ENCODE results near the gene PDCL3. TPM values are rescaled to one million over a fixed set of nuclear protein-coding genes. Genes with fewer than 3 reads are reported as not detected.

The PDCL3 gene
- total and polyA plus RNA-seq, 2 donors (not counting 1 experiment from before 2014, with no cell fraction given), result 5.6 to 24.1 TPM

- POLR2A ChIA-PET, result no interaction called here
Observed at GRCh38 chr2:100625717-100626116, 62.9 kb downstream of the PDCL3 start.

More at GRCh38 chr2:100625717-100626116, 62.9 kb downstream of the PDCL3 start:
- no peak overlapping the region for H3K27ac Mint-ChIP-seq
- intact Hi-C loops (cut with micrococcal nuclease), result no loop called here
- Histone ChIP-seq H3K4me2 (replicated peaks; ENCODE audit: low read depth, low read length, poor library complexity, severe bottlenecking) (no peak overlapping the region), H3K27ac (ENCODE audit: low read length in 2 of 2) (no peak overlapping the region), H4K20me1 (ENCODE audit: control insufficient read depth, insufficient read depth, low read length, poor library complexity, severe bottlenecking) (no peaks in the 10 kb centered on the region), H3K9ac (ENCODE audit: low read length) (no peak overlapping the region), H3K4me3 (ENCODE audit: control extremely low read depth in 1 of 5, extremely low read depth in 1 of 5, insufficient read depth in 1 of 5, low read depth in 2 of 5, low read length in 4 of 5) (no peak overlapping the region), H3K79me2 (ENCODE audit: control insufficient read depth, insufficient read depth, low read length) (no peaks in the 10 kb centered on the region), H3K27me3 (replicated peaks in 1 of 4; ENCODE audit: control extremely low read depth in 1 of 4, control insufficient read depth in 3 of 4, insufficient read depth in 4 of 4, low read length in 3 of 4) (peaks cover 0 to 4% (median under 1%) of the 10 kb centered on the region in 4 experiments), H3K4me1 (ENCODE audit: control insufficient read depth in 2 of 2, insufficient read depth in 2 of 2, low read length in 2 of 2) (no peaks in the 10 kb centered on the region), H2AFZ (ENCODE audit: insufficient read depth, low read depth, low read length, poor library complexity, severe bottlenecking) (no peak overlapping the region), H3K9me3 (ENCODE audit: control extremely low read depth in 1 of 3, control insufficient read depth in 2 of 3, insufficient read depth in 1 of 3, low read length in 2 of 3) (peaks cover 0 to 9% (median 0%) of the 10 kb centered on the region in 3 donors), H3K36me3 (replicated peaks in 1 of 2; ENCODE audit: control extremely low read depth in 1 of 2, control insufficient read depth in 1 of 2, extremely low read depth in 1 of 2, insufficient read depth in 2 of 2, low read length in 1 of 2) (no peaks in the 10 kb centered on the region)
- DNase-seq, result no peak
- no peak for ATAC-seq (ENCODE audit: low read depth)
- no peaks in the 10 kb centered on the region for H3K9me3 Mint-ChIP-seq (ENCODE audit: insufficient read depth)
- WGBS (ENCODE audit: insufficient coverage), result 75% methylated on average over 3 of the region's 6 CpGs
- H3K4me1 Mint-ChIP-seq, result no peaks in the 10 kb centered on the region
- CTCF ChIA-PET, result interaction anchor here (1.0 kb wide), 1 partner anchor 19 kb away, joined by 3 read pairs; no protein-coding TSS in a partner anchor
- no peak overlapping the region for H3K4me3 Mint-ChIP-seq
- TF ChIP-seq EZH2 (IDR thresholded peaks at IDR 0.05; ENCODE audit: borderline replicate concordance, insufficient read depth, low read depth, low read length, poor library complexity, severe bottlenecking), result no peak
- TF ChIP-seq CTCF (IDR thresholded peaks at IDR 0.05), result no peak
- H3K27me3 Mint-ChIP-seq, result peaks cover 29% of the 10 kb centered on the region

Small RNA genes within 50 kb of the gene (small RNA-seq; reads per million reads assigned to genes)
- gene HMGN2P22 (ENCODE audit: insufficient read length, low read depth, low replicate concordance), result not detected

Other genes with a start within 250 kb of the PDCL3 start
- gene LONRF2, start 240.5 kb upstream of the PDCL3 start, total RNA-seq, result 0.29 and 0.32 TPM in 2 replicates
- not detected in 2 replicates for gene LONRF2, start 240.5 kb upstream of the PDCL3 start, polyA plus RNA-seq
- 9.9 and 10.7 TPM in 2 replicates for gene CHST10, start 145.3 kb upstream of the PDCL3 start, total RNA-seq
- gene CHST10, start 145.3 kb upstream of the PDCL3 start, polyA plus RNA-seq, result 5.2 and 5.6 TPM in 2 replicates
- gene NMS, start 92.5 kb upstream of the PDCL3 start, total RNA-seq, result not detected in 2 replicates
- gene NMS, start 92.5 kb upstream of the PDCL3 start, polyA plus RNA-seq, result not detected in 2 replicates

Measured in B cell (primary cell).